HEK293 (cell line): ENCODE data around the gene TOP3A.

ENCODE experiments used
- CTCF ChIA-PET: fragments of 350-600 bp; formaldehyde crosslinking; extraction: SDS; loops from one replicate; lab custom pipeline; 2021; ENCODE audit warnings: antibody characterized with exemption; lab: Yijun Ruan, JAX
- POLR2A ChIA-PET: fragments of 300-600 bp; formaldehyde crosslinking; extraction: SDS; loops from one replicate; lab custom pipeline; 2020; ENCODE audit warnings: antibody characterized with exemption, inconsistent platforms; lab: Yijun Ruan, JAX
- H3K27ac ChIP-seq: fragments of 200-500 bp; sonication (Bioruptor generic); 2 replicates; pipeline ENCODE4 v1.5.1; 2014; ENCODE audit warnings: low read depth, low read length, control low read depth, inconsistent platforms; ENCODE audit errors: extremely low read depth
- H3K36me3 ChIP-seq, 2 experiments: fragments of 200-500 bp in 1 of 2; sonication (Bioruptor generic) in 1 of 2; 1 replicate in 1 of 2; 2 replicates in 1 of 2; pipeline ENCODE4 v1.5.1; 2014 to 2017; ENCODE audit warnings: inconsistent platforms in 2 of 2, low read length in 2 of 2; ENCODE audit not compliant: control insufficient read depth in 2 of 2, insufficient read depth in 1 of 2
- H3K4me1 ChIP-seq: fragments of 200-500 bp; sonication (Bioruptor generic); 2 replicates; pipeline ENCODE4 v1.5.1; 2014; ENCODE audit warnings: mild to moderate bottlenecking, low read length, inconsistent platforms; ENCODE audit not compliant: control insufficient read depth, insufficient read depth
- H3K4me3 ChIP-seq: 2 replicates; pipeline ENCODE4 v1.5.1; 2011; ENCODE audit warnings: low read depth, mild to moderate bottlenecking, control low read depth, low read length, moderate library complexity
- H3K9me3 ChIP-seq: fragments of 200-500 bp; sonication (Bioruptor generic); 2 replicates; pipeline ENCODE4 v1.5.1; 2014; ENCODE audit warnings: low read depth, low read length, inconsistent platforms; ENCODE audit not compliant: control insufficient read depth, insufficient read depth
- GLI2 ChIP-seq: fragments of 450-650 bp; formaldehyde crosslinking; IDR thresholded peaks from 2 replicates; pipeline ENCODE4; 2017; ENCODE audit warnings: missing biosample characterization, missing genetic modification characterization, low read depth, borderline replicate concordance
- IKZF3 ChIP-seq: fragments of 450-650 bp; IDR thresholded peaks from 2 replicates; pipeline ENCODE4 v1.5.0; 2018; ENCODE audit warnings: missing biosample characterization, mild to moderate bottlenecking, missing genetic modification characterization, moderate library complexity
- KLF16 ChIP-seq: fragments of 450-650 bp; formaldehyde crosslinking; IDR thresholded peaks from 2 replicates; pipeline ENCODE4 v1.5.1; 2017; ENCODE audit warnings: missing biosample characterization, missing genetic modification characterization
- KLF7 ChIP-seq: fragments of 450-650 bp; formaldehyde crosslinking; IDR thresholded peaks from 2 replicates; pipeline ENCODE4 v1.5.1; 2016; ENCODE audit warnings: missing biosample characterization, missing genetic modification characterization, borderline replicate concordance
- KLF9 ChIP-seq: fragments of 450-650 bp; formaldehyde crosslinking; IDR thresholded peaks from 2 replicates; pipeline ENCODE4 v1.5.1; 2016; ENCODE audit warnings: missing biosample characterization, missing genetic modification characterization, low read depth
- MZF1 ChIP-seq: fragments of 450-650 bp; formaldehyde crosslinking; IDR thresholded peaks from 2 replicates; pipeline ENCODE4 v1.5.1; 2017; ENCODE audit warnings: missing biosample characterization, missing genetic modification characterization, borderline replicate concordance
- OSR2 ChIP-seq: fragments of 450-650 bp; formaldehyde crosslinking; IDR thresholded peaks from 2 replicates; pipeline ENCODE4 v1.5.1; 2016; ENCODE audit warnings: missing biosample characterization, missing genetic modification characterization
- RBAK ChIP-seq: fragments of 450-650 bp; formaldehyde crosslinking; IDR thresholded peaks from 2 replicates; pipeline ENCODE4 v1.5.1; 2016; ENCODE audit warnings: missing biosample characterization, missing genetic modification characterization
- SCRT2 ChIP-seq: fragments of 450-650 bp; formaldehyde crosslinking; IDR thresholded peaks from 2 replicates; pipeline ENCODE4 v1.5.1; 2016; ENCODE audit warnings: missing biosample characterization, missing genetic modification characterization
- SETDB1 ChIP-seq: IDR thresholded peaks from one replicate; pipeline ENCODE4 v1.6.1; 2017; ENCODE audit warnings: mild to moderate bottlenecking, low read length, moderate library complexity, mixed read lengths; ENCODE audit not compliant: insufficient read length
- SP7 ChIP-seq: fragments of 450-650 bp; formaldehyde crosslinking; IDR thresholded peaks from 2 replicates; pipeline ENCODE4 v1.5.1; 2016; ENCODE audit warnings: missing biosample characterization, missing genetic modification characterization
- ZBTB48 ChIP-seq: fragments of 450-650 bp; formaldehyde crosslinking; IDR thresholded peaks from 2 replicates; pipeline ENCODE4 v1.5.1; 2016; ENCODE audit warnings: missing biosample characterization, missing genetic modification characterization
- ZFP37 ChIP-seq: fragments of 450-650 bp; formaldehyde crosslinking; IDR thresholded peaks from 2 replicates; pipeline ENCODE4 v1.5.1; 2016; ENCODE audit warnings: missing biosample characterization, missing genetic modification characterization
- ZIC2 ChIP-seq: fragments of 450-650 bp; formaldehyde crosslinking; IDR thresholded peaks from 2 replicates; pipeline ENCODE4 v1.5.1; 2016; ENCODE audit warnings: missing biosample characterization, missing genetic modification characterization
- ZNF133 ChIP-seq: fragments of 450-650 bp; formaldehyde crosslinking; IDR thresholded peaks from 2 replicates; pipeline ENCODE4 v1.5.1; 2016; ENCODE audit warnings: missing biosample characterization, missing genetic modification characterization
- ZNF138 ChIP-seq: fragments of 450-650 bp; formaldehyde crosslinking; IDR thresholded peaks from 2 replicates; pipeline ENCODE4 v1.5.1; 2016; ENCODE audit warnings: missing biosample characterization, missing genetic modification characterization, borderline replicate concordance
- ZNF140 ChIP-seq: fragments of 450-650 bp; formaldehyde crosslinking; IDR thresholded peaks from 2 replicates; pipeline ENCODE4 v1.5.1; 2016; ENCODE audit warnings: missing biosample characterization, missing genetic modification characterization
- ZNF169 ChIP-seq: fragments of 450-650 bp; formaldehyde crosslinking; IDR thresholded peaks from 2 replicates; pipeline ENCODE4 v1.5.1; 2016; ENCODE audit warnings: missing biosample characterization, missing genetic modification characterization
- ZNF19 ChIP-seq: fragments of 450-650 bp; formaldehyde crosslinking; IDR thresholded peaks from 2 replicates; pipeline ENCODE4; 2016; ENCODE audit warnings: missing biosample characterization, missing genetic modification characterization, low read depth
- ZNF274 ChIP-seq, 2 experiments: fragments of 200-500 bp in 1 of 2; fragments of 450-650 bp in 1 of 2; sonication (Bioruptor generic) in 1 of 2; formaldehyde crosslinking in 1 of 2; IDR thresholded peaks; 2 replicates each; pipeline versions ENCODE4 v1.5.1 to v1.6.1; 2014 to 2016; ENCODE audit warnings: borderline replicate concordance in 1 of 2, inconsistent platforms in 1 of 2, low read length in 1 of 2, missing biosample characterization in 1 of 2, missing genetic modification characterization in 1 of 2
- ZNF341 ChIP-seq: fragments of 450-650 bp; formaldehyde crosslinking; IDR thresholded peaks from 2 replicates; pipeline ENCODE4; 2016; ENCODE audit warnings: low read depth, missing biosample characterization, missing genetic modification characterization
- ZNF501 ChIP-seq: fragments of 450-650 bp; formaldehyde crosslinking; IDR thresholded peaks from 2 replicates; pipeline ENCODE4 v1.5.1; 2016; ENCODE audit warnings: missing biosample characterization, missing genetic modification characterization
- ZNF670 ChIP-seq: fragments of 450-650 bp; formaldehyde crosslinking; IDR thresholded peaks from 2 replicates; pipeline ENCODE4 v1.5.1; 2016; ENCODE audit warnings: missing biosample characterization, missing genetic modification characterization, low read depth
- ZNF677 ChIP-seq: fragments of 450-650 bp; IDR thresholded peaks from 2 replicates; pipeline ENCODE4 v1.5.0; 2018; ENCODE audit warnings: missing biosample characterization, mild to moderate bottlenecking, missing genetic modification characterization, moderate library complexity
- ZNF704 ChIP-seq: fragments of 450-650 bp; formaldehyde crosslinking; IDR thresholded peaks from 2 replicates; pipeline ENCODE4 v1.5.1; 2016; ENCODE audit warnings: missing biosample characterization, missing genetic modification characterization
- ZNF707 ChIP-seq: fragments of 450-650 bp; formaldehyde crosslinking; IDR thresholded peaks from 2 replicates; pipeline ENCODE4 v1.5.1; 2016; ENCODE audit warnings: missing biosample characterization, missing genetic modification characterization
- ZNF76 ChIP-seq: fragments of 450-650 bp; formaldehyde crosslinking; IDR thresholded peaks from 2 replicates; pipeline ENCODE4; 2016; ENCODE audit warnings: low read depth, missing biosample characterization, missing genetic modification characterization, borderline replicate concordance
- ZNF768 ChIP-seq: fragments of 450-650 bp; formaldehyde crosslinking; IDR thresholded peaks from 2 replicates; pipeline ENCODE4 v1.5.1; 2018; ENCODE audit warnings: missing biosample characterization, mild to moderate bottlenecking, missing genetic modification characterization
- ZSCAN30 ChIP-seq: fragments of 450-650 bp; IDR thresholded peaks from 2 replicates; pipeline ENCODE4 v1.5.1; 2018; ENCODE audit warnings: missing biosample characterization, mild to moderate bottlenecking, missing genetic modification characterization, moderate library complexity
- TF ChIP-seq, protein P1 (sequence below): fragments of 450-650 bp; formaldehyde crosslinking; IDR thresholded peaks from 2 replicates; pipeline ENCODE4 v1.5.1; 2016; ENCODE audit warnings: missing biosample characterization, missing genetic modification characterization
- TF ChIP-seq, protein P2 (sequence below): fragments of 450-650 bp; formaldehyde crosslinking; IDR thresholded peaks from 2 replicates; pipeline ENCODE4 v1.5.1; 2016; ENCODE audit warnings: missing biosample characterization, missing genetic modification characterization

TOP3A gene

DNA sequence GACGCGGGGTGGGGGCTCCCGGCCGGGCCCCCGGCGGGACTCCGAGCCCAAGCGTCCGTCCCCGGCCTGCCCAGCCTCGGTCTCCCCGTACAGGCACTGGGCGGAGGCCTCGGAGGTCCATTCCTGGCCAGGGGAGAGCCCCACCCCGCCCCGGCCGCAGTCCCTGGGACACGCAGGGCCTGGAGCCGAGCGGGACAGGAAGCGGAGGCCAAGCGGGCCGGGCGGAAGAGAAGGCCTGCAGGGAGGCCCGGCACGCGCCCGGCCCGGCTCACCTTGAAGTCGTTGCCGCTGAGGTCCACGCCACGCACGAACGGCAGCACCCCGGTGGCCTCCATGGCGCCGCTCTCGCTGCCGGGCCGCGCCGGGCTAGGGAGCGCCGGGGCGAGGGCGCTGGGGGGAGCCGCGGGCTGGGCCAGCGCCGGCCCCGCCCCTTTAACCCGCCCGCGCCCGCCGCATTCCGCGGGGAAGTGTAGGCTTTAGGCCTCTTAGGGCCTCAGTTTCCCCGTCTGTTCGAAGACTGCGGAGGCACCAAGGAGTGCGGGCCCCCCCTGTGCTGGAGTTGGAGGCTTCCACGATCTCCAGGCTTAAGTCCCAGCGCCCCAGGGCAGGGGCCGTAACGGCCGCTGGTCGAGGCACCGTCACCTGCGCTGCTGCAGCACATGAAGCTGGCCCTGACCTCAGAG, 56.3 kb downstream of the TOP3A start, which contains the start of gene FLII (continued):
- TF ChIP-seq ZNF19 (tag by site-specific recombination): no peak
- TF ChIP-seq SCRT2 (tag by site-specific recombination): no peak
- peak; percentile 48 for TF ChIP-seq ZIC2 (tag by site-specific recombination)
- TF ChIP-seq ZNF133 (tag by site-specific recombination): no peak
- TF ChIP-seq KLF9 (tag by site-specific recombination): 0 out of 2 replicates have a peak, but pooled peaks have one; percentile 32
- TF ChIP-seq ZBTB48 (tag by site-specific recombination): peak; percentile 74
- TF ChIP-seq SP7 (tag by site-specific recombination): 0 out of 2 replicates have a peak, but pooled peaks have one; percentile 27
- TF ChIP-seq ZNF341 (tag by site-specific recombination): no peak
- peak; percentile 13; the same call in 1 of the 2 replicates for TF ChIP-seq ZNF169
- no peak for TF ChIP-seq ZNF140 (tag by site-specific recombination)
- TF ChIP-seq ZNF76 (tag by site-specific recombination): peak; percentile 51; the same call in 1 of the 2 replicates
- peak; percentile 35 for TF ChIP-seq ZSCAN30 (tag by site-specific recombination)
- no peak for TF ChIP-seq GLI2
- TF ChIP-seq, protein P1, sequence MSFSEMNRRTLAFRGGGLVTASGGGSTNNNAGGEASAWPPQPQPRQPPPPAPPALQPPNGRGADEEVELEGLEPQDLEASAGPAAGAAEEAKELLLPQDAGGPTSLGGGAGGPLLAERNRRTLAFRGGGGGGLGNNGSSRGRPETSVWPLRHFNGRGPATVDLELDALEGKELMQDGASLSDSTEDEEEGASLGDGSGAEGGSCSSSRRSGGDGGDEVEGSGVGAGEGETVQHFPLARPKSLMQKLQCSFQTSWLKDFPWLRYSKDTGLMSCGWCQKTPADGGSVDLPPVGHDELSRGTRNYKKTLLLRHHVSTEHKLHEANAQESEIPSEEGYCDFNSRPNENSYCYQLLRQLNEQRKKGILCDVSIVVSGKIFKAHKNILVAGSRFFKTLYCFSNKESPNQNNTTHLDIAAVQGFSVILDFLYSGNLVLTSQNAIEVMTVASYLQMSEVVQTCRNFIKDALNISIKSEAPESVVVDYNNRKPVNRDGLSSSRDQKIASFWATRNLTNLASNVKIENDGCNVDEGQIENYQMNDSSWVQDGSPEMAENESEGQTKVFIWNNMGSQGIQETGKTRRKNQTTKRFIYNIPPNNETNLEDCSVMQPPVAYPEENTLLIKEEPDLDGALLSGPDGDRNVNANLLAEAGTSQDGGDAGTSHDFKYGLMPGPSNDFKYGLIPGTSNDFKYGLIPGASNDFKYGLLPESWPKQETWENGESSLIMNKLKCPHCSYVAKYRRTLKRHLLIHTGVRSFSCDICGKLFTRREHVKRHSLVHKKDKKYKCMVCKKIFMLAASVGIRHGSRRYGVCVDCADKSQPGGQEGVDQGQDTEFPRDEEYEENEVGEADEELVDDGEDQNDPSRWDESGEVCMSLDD (tag by site-specific recombination): no peak
- no peak for TF ChIP-seq RBAK (tag by site-specific recombination)
- TF ChIP-seq ZNF670: no peak
- TF ChIP-seq ZNF274 (IDR thresholded peaks at IDR 0.05; ENCODE audit: low read length): no peak
- no peak for TF ChIP-seq ZNF274 (tag by site-specific recombination; IDR thresholded peaks at IDR 0.05; ENCODE audit: borderline replicate concordance)
- 0 out of 2 replicates have a peak, but pooled peaks have one; percentile 50 for TF ChIP-seq ZNF704 (tag by site-specific recombination)
- no peak for TF ChIP-seq MZF1
- TF ChIP-seq, all 188 proteins: peak for 43

DNA sequence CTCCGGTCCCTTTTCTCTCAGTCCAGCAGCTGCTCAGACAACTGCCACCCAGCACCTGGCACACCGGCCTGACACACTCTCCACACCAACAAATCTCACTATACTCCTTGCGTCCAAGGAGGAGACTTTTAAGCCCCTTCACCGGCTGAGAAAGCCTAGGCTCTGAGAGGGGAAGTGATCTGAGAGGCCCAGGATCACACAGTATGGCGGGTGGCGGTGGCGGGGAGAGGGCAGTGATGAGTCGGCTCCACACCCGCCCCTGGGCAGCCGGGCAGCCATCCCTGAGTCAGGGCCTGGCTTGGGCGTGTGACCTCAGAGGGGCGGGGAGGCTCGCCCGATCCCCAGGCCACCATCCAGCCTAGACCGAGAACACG, 56.8 kb downstream of the TOP3A start:
- no peaks in the 10 kb centered on the region for H3K9me3 ChIP-seq
- H3K4me3 ChIP-seq: peak overlapping the region; percentile 83
- CTCF ChIA-PET: interaction anchor here (0.6 to 0.7 kb wide), 2 partner anchors 10 to 80 kb away, joined by 3 read pairs; no protein-coding TSS in a partner anchor
- peak overlapping the region; percentile 96 for H3K27ac ChIP-seq
- H3K4me1 ChIP-seq: peaks cover 12% of the 10 kb centered on the region
- H3K36me3 ChIP-seq: peaks cover 5 to 48% of the 10 kb centered on the region in 2 experiments
- POLR2A ChIA-PET: interaction anchor here (0.8 to 1.4 kb wide), 4 partner anchors 10 to 57 kb away, joined by 3 to 4 read pairs (median 4); partner anchors contain the start of genes SMCR8 and TOP3A
- TF ChIP-seq SETDB1 (no peak), ZNF133 (tag by site-specific recombination) (no peak), ZNF707 (tag by site-specific recombination) (no peak), ZNF501 (tag by site-specific recombination) (peak; percentile 47; the same call in 1 of the 2 replicates), KLF7 (tag by site-specific recombination) (no peak), ZNF768 (no peak), KLF16 (tag by site-specific recombination) (no peak), OSR2 (no peak), ZFP37 (tag by site-specific recombination) (no peak), ZNF677 (tag by site-specific recombination) (no peak), ZNF274 (IDR thresholded peaks at IDR 0.05; ENCODE audit: low read length) (no peak), ZNF274 (tag by site-specific recombination; IDR thresholded peaks at IDR 0.05; ENCODE audit: borderline replicate concordance) (no peak), IKZF3 (tag by site-specific recombination) (no peak), ZNF138 (tag by site-specific recombination) (no peak)
- TF ChIP-seq, protein P2, sequence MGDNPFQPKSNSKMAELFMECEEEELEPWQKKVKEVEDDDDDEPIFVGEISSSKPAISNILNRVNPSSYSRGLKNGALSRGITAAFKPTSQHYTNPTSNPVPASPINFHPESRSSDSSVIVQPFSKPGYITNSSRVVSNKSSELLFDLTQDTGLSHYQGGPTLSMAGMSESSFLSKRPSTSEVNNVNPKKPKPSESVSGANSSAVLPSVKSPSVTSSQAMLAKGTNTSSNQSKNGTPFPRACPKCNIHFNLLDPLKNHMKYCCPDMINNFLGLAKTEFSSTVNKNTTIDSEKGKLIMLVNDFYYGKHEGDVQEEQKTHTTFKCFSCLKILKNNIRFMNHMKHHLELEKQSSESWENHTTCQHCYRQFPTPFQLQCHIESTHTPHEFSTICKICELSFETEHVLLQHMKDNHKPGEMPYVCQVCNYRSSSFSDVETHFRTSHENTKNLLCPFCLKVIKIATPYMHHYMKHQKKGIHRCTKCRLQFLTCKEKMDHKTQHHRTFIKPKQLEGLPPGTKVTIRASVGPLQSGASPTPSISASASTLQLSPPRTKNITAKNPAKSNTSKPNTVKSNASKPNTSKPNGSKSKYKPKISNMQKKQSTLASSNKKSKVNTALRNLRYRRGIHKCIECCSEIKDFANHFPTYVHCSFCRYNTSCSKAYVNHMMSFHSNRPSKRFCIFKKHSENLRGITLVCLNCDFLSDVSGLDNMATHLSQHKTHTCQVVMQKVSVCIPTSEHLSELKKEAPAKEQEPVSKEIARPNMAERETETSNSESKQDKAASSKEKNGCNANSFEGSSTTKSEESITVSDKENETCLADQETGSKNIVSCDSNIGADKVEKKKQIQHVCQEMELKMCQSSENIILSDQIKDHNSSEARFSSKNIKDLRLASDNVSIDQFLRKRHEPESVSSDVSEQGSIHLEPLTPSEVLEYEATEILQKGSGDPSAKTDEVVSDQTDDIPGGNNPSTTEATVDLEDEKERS (tag by site-specific recombination): no peak
